HG03060 (cell line): ENCODE data around the gene TCF4.

Source experiments
- ATAC-seq: cut with Tn5 transposase; IDR thresholded peaks from one replicate; pipeline ENCODE4 v1.9.1; 2021; ENCODE audit warnings: low read depth, moderate number of reproducible peaks; ENCODE audit not compliant: unreplicated experiment

Gene TCF4

GRCh38 chr18:55338978-55339650 is 248.9 kb downstream of the TCF4 start:
- ATAC-seq: no peak

DNA sequence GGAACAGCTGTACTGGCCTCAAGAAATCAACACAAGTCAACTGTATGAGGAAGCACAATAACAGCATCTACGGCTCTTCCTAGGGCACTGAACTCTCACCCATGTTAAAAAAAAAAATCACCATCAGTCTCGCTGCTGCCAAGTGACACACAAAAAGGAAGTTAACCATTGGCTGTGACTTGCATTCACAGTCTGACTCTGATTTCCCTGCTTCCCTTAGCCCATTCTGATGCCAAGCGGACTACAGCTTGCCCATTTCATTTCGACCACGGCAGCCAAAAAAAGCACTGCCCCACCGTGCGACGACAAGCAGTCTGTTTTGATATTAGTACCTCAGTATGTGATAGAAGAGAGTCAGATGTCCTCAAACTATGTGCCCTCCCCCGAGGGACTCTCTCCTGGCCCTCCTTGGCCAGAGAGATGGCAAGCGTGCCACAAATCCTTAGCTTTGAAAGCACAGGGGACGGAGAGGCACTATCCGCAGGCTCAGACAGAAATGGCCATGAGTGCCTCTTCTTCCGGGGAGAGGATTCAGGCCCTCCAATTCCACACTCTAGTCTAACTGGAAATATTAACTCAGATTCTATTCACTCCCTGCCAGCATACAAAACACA is 250.0 kb downstream of the TCF4 start:
- ATAC-seq: no peak

- no peak for ATAC-seq
These were observed 250.9 kb downstream of the TCF4 start for GRCh38 chr18:55337138-55337537.

DNA sequence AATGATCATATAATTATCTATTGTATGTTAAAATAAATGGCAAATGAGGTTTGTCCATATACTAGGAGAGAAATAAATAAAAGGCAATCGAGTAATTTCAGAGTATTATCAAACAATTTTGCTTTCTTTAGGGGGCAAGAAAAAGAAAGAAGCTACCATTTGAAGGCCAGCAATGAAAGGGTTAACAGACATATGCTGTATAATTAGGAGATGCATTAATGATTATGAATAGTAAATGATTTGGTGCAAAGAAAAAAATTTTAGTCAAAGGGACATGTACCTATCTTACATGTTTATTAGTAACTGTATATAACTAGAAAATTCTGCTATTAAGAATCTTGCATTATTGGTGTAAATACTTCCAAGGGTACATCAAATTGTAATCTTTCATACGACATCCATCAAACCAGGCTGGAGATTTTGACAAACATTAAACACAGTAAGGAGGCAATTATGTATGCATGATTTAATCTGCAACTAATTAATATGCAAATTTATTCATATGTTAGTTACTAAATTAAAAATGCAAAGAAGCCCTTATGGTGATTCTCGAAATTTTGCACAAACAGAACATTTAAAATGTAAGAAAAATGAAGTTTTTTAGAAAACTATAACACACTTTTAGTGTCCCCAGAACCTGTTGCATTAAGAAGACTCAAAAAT is 251.4 kb downstream of the TCF4 start:
- ATAC-seq: no peak

DNA sequence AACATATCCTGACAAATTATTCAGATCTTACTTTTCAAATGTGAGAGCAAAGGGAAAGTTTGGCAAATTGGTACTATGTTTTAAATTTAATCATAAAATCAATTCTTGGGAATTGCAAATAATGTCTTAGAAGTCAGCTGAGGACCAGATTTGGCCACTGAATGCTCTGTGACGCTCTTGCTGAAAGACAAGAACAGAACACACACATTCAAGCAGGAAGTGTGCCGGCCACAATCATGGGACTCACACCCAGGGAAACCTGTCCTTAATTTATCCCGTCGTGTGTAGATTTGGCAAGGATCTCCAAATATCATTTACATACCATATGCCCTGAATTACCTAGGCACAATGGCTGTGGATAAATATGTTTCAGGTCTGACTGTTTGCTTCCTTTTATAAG is 253.1 kb downstream of the TCF4 start:
- ATAC-seq: no peak

GRCh38 chr18:55331301-55331700 is 256.7 kb downstream of the TCF4 start:
- ATAC-seq: no peak

DNA sequence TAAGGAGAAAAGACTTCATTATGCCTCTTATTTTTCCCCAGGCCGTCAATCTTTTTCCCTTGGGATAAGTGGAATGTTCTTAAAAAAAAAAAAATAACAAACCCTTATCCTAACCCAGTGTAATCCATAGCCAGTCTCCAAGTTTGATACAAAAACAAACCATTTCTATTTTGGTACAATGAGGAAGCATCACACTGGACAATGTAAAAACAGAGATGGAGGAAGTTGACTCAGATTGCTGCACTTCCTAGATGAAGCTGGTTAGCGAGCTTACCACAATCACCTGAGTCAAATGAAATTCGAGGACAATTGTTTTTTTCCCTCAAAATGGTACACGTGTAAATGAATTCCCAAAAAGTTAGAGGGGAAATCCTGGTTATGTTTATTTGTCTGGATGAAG is 259.7 kb downstream of the TCF4 start:
- no peak for ATAC-seq

DNA sequence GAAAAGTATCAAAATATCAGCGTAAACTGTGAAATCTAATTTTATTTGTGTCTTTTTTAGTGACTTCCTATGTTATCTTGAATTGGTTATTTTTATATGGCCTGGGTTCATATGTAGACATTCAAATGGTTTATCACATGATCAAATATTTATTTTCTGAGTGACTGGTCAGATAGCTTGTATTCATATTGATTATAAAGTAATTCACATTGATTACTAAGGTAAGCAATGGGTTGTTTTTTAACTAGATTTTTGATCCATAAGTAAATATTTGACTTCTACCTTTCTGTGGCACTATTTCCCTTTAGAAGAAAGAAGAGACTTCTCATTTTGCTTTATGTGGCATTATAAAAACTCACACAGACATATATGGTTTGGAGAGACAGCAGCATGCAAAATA is 260.5 kb downstream of the TCF4 start:
- ATAC-seq: no peak

DNA sequence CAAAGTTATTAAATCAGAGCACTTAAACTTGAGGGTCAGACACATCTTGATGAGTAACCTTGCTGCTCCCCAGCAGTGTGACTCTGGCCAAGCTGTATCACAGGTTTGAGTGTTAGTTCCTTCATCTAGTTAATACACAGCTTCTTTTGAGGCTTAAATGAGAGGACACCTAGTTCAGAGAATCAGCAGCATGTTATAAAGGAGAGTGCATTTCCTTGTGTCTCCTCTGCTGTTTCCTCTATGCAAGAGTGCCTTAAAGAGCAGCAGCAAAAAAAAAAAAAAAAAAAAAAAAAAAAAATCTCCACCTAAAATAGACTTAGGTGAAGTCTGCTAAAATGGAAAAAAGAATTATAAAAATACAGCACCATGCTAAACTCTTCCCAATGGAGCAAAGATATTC is 261.9 kb downstream of the TCF4 start:
- ATAC-seq: no peak

- ATAC-seq: no peak
These were observed 263.8 kb downstream of the TCF4 start for GRCh38 chr18:55324166-55324565.

DNA sequence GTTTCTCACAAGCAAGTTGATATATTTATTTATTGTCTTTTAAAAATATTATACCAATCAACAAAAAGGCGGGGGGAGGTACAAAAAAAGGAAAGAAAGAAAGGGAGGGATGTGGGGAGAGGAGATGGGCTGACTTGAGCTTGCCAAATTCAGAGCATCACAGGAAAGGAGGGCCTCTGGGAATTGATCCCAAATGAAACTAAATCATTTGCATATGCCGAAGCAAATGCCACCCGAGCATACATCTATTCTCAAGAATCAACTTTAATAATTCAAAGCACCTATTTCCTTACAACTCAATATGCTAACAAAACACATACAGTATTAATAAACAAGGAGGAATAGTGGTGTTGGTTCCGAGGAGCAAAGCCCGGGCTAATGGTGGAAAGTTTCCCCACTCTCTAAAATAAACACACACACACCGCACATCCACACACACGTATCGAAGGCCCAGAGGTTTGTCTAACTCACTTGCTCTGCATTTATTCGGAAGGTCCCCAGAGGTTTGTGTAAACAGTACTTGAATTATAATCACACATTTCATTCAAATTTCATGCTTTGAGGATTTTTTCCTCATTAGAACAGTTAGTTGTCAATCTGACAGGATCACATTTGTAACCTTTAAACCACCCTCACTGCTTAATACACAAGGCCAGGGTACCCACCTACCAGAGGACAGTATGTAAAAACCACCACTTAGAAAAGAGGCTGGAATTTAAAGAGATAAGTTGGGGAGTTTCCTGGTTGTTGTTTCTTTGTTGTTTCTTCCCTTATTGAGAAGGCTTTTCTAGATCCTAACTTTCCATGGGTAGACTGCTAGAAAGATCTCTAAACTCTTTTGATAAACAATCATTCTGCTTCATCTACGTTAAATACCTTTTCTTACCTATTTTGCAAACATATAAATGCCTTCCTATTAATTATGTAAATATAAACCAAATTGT is 264.7 kb downstream of the TCF4 start:
- ATAC-seq: no peak

- no peak for ATAC-seq
These were observed 265.7 kb downstream of the TCF4 start for GRCh38 chr18:55322178-55322735.

DNA sequence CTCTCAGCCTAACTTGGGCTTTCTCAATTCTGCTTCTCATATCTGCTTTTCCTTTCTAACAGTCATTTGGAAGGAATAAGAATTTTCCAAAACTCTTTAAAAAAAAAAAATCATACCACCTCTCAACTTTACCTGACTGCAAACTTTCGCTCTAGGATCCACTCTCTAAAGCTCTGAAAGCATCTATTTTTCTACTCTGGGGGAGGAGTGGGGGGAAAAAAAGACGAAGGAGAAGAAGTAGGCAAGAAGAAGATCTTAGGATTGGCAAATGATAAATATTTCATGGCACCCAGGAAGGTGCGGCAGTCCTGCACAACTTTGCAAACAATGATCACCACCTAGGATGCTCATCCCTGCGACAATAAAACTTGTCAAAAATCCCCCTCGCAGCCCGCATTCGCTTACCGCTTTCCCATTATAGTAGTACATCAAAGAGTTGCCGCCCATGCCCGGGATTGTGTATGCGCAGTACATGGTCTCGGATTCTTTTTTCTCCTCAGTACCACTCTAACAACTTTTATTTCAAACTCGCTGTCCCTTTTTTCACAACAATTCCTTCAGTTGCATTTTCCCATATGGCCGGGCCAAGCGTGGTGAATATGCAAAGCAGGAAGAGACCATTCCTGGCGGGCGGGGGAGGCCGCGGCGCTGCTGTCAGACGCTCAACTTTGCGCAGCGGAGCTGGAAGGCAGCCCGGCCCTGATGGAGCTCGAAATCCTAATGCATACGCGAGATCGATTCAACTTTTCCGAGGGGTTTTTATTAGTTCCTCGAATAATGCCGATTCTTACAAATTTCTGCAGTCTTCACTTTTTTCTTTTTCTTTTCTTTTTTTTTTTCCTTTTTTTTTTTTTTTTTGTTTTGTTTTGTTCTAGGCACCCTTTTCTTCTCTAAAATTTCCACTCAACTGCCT is 266.5 kb downstream of the TCF4 start:
- ATAC-seq: peak; percentile 32

GRCh38 chr18:55320424-55321264 is 267.3 kb downstream of the TCF4 start:
- ATAC-seq: no peak

DNA sequence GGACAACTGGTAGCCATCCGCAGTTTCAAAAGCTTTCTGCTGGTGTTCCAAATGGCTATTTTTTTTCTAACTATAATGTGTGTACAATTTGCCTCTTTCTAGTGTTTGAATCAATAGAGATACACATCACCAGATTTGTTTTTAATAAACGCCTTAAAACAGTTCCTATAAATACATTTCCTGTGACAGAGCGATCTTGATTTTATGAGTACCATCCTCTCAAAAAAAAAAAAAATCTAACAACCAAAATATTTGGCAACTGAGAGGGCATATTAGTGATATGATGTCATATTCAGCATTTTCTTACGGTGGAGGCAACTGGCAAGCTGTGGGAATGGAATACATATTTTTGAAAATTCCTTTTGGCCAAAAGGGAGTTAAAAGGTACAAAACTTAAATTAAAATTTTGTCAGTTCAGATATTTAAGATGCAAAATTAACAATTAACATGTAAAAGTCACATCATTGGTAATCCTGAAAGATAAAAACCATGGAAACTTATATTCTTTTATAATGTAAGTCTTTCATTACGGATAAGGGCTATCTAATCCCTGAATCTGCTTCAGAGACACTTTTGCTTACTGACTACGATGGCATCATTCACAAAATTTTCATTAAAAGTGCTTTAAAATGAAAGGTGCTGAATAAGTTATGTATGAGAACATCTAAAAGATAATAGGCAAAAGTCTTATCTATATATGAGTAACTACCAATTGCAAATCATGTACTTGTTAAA is 268.4 kb downstream of the TCF4 start:
- no peak for ATAC-seq

DNA sequence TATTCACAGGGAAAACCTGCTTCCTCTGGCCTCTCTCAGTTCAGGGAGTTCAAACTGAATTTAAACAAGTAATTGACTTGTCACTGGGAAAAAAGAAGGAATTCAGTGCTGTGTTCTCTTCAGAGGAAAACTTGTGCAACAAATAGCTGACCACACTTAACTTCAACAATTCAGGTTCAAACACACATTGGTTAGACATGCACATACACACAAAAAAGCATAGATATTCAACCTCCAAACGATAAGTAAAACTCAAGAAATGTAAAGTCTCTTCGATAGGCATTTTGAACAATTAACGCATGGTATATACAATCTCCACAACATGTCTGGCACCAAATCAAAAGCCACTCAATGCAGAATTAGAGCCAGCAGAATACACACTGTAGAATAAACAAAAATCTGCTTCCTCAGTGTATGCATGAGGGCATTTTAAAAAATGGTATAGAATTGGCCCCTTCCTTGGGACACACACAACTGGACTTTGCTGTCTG is 269.0 kb downstream of the TCF4 start:
- no peak for ATAC-seq

- ATAC-seq: no peak
These were observed 270.1 kb downstream of the TCF4 start for GRCh38 chr18:55317864-55318263.

GRCh38 chr18:55317324-55317723 is 270.7 kb downstream of the TCF4 start:
- no peak for ATAC-seq
